HG03108 (cell line): Measurements from ENCODE around the gene SEMG1.

Experiments
- ATAC-seq: cut with Tn5 transposase; IDR thresholded peaks from one replicate; pipeline ENCODE4 v1.9.1; 2021; ENCODE audit warnings: moderate library complexity; ENCODE audit not compliant: unreplicated experiment

The SEMG1 gene

DNA sequence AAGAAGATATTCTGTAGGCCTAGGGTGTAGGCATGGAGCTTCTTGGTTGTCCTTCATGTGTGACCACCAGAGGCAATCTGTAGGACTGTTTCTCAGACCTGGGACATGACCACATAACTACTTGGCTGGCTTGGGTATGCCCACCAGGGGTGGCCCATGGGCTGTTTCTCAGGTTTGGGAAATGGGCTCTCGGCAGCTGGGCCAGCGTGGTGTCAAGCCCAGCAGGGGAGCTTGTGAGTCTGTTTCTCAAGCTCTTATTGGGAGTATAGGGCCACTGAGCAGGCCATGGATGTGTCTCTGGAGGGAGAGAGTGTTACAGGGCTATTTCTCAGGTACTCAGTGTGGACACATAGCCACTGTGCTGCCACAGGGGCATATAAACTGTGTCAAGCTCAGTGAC, 11.8 kb downstream of the SEMG1 start:
- no peak for ATAC-seq

DNA sequence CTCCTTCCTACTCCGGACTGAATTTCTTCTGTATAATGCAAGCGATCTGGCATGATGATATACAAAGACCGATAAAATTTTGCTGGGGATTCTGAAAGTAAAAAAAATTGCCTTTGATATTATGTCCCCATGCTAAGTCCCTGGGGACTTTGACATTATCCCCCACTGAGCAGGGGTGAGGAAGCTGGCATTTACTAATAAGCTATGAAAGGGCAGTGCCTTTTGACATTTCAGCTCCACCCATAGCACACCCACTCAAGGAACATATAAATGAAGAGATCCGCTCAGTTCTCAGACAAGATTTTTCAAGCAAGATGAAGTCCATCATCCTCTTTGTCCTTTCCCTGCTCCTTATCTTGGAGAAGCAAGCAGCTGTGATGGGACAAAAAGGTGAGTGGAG, 14.2 kb downstream of the SEMG1 start, which contains the start of gene SEMG2:
Gene SEMG2, plus strand, starts transcription at position 298 of the 400 bp plus-strand sequence. Its CDS starts 17 bp downstream, at position 315.
- no peak for ATAC-seq

DNA sequence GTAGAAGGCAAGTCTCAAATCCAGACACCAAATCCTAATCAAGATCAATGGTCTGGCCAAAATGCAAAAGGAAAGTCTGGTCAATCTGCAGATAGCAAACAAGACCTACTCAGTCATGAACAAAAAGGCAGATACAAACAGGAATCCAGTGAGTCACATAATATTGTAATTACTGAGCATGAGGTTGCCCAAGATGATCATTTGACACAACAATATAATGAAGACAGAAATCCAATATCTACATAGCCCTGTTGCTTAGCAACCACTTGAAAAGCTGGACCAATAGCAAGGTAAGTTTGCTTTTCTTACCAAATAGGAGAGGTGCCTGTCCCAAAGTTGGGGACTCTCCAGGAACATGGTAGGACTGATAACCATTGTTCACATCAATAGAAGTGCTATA, 16.3 kb downstream of the SEMG1 start:
- no peak for ATAC-seq

DNA sequence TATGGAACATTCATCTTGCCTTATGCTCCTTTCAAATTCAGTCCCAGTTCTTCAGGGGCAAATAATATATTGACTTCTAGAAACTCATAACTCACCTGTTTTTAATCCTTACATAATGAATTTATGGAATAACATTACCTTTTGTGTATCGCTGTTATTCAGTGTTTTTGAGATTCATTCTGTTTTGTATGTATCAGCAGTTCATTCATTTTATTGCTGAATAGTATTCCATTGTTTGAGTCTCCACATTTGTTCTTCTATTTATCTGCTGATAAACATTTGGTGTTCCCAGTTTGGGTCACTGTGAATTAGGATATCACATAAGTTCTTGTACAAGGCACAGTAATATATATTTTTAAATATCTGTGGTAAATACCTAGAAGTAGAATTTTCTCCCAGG, 19.5 kb downstream of the SEMG1 start:
- ATAC-seq: no peak

DNA sequence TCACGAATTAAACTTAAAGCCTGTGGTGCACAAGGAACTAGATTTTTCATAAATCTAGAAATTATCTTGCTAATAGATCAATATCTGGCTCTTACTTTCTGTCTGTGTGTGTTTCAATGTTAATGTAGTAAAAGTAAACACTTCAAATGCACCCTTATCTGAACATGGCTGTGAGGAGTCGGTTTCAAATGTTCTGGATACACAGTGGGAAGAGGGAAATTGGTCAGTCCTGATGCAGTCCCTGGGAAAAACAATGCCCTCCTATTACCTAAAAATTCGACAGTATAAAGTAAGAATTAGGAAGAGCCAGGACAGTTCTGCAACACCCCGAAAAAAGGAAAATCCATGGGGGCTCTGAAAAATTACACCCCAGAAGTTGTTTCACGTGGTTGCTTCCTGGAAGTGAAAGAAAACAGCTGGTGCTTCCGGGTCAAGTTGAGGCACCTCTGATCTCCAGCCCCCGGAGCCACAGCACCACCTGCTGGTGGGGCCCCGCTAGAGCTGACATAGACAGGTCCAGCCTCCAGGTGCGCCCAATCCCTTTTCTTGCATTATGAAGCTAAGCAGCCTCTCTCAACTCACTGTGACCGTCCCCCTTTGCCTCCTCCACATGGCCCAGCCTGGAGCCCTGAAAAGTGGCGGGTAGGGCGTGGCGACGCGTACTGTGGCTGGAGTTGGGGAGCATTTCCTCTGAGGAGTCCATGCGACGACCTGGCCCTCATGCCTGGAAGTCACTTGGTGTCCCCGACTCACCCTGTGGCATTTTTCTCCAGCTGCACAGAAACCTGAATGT, 22.6 kb downstream of the SEMG1 start:
- ATAC-seq: no peak

DNA sequence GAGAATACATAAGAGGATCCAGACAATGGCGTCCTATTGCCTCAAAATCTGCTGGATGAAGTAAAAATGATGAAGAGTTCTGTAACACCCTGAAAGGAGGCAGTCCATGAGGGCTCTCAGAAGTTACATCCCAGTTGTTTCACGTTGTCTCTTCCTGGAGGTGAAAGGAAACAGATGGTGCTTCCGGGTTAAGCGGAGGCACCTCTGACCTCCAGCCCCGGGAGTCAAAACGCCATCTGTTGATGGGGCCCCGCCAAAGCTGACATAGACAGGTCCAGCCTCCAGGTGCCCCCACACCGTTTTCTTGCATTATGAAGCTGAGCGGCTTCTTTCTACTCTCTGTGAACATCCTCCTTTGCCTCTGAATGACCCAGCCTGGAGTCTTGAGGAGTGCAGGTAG, 23.8 kb downstream of the SEMG1 start:
- ATAC-seq: no peak

DNA sequence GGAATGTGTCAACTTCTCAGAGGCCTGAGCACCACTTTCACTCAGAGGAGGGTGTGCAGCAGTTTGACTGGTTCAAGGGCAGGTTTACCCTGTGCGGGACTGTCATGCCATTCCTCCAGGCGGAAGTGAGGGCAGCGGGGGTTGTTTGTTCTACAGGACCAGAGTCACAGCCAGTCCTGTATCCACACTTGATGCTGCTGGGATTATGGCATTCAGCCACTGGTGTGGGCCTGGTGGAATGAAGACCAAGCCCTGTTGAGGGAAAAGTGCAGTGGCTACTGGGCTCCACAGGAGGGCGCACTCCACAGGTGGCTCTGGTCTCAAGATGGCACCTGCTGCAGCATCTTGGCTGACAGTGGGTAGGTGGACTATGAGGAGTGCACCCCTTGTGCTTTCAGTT, 29.2 kb downstream of the SEMG1 start:
- no peak for ATAC-seq

DNA sequence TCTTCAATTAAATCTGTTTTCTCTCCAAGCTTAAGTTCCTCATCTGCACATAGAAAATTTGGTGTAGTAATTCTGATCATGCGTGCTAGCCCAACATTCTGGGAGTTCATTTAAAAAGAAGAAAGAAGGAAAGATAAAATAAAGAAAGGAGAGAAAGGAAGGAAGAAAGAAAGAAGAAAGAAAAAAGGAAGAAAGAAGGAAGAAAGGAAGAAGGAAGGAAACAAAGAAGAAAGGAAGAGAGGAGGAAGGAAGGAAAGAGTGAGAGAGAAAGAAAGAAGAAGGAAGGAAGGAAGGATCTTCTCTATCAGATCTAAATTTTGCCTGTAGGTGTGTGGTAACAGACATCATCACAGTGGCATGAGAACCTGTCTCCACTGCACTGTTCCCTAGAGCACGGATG, 31.3 kb downstream of the SEMG1 start:
- ATAC-seq: no peak

DNA sequence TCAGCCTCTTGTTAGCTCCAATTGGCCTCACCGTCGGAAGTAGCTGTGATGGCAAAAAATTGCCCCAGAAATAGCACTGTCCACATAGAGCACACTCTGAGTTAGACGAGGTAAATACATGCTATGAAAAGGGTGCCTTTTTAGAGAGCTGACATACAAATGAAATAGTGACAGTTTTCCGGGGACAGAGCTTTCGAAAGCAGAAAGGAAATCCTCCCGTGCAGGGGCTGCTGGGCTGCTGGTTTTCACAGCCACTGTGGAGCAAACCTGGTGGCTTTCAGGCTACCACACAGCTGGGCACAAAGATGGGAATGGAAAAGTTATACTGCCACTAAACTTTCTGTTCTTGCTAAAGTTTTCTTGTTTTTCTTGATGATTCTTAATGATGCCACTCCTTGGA, 39.3 kb downstream of the SEMG1 start:
- ATAC-seq: no peak

DNA sequence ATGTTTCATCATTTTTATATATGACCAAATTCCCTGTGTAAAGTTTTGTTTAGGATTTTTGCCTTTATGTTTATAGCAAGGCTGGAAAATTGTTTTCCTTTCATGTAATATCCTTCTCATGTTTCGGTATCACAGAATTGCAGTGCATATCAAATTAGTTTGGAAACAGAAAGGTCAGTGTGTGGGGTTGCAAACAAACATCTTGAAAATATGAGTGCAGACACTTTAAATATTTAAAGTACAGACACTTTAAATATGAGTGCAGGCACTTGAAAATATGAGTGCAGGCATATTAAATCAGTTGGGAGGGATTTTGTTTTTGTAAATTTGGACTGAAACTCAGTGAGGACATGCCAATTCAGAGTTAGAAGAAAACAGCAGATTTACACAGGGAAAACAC, 41.0 kb downstream of the SEMG1 start:
- ATAC-seq: no peak

DNA sequence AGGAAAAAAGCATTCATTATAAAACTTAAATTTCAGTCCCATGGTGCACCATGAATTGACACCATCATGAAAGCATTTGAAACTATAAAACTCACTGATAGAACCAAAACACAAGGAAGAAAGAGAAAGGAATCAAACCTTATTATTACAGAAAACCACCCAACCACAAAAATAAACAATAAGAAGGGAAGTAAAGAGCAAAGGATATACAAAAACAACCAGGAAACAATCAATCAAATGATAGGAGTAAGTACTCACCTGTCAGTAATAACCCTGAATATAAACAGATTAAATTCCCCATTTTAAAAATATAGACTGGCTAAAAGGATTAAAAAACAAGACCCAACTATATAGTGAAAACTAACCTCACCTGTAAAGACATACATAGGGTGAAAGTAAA, 41.8 kb downstream of the SEMG1 start:
- ATAC-seq: no peak

DNA sequence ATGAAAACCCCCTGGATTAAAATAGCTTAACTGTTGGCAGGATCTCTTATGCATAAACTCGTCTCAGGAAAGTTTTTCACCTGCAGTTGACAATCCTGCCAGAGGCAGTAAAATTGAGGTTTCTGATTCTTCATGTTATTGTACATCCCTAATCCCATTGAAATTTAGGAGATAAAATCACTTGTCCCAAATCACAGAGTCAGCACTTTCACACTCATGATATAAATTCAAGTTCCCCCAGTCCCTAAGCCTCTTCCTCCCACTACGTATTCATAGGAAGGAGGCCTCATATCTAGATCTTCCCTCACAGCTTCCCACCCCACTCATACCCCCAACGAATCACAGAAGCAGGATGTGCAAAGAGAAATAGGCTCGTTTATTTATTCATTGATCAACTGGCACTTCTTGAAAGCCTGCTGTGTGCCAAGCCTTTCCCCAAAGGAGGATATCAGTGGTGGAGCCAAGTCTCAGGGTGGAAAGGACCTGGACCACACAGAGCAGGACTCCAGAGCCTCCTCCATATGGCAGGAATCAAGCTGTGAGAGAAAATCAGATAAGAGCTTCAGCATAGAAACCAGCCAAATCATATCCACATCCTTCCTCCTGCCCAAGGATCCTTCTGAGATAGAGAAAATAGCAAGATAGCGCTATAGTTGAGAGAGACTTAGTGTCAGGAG, 45.2 kb downstream of the SEMG1 start:
- ATAC-seq: no peak

DNA sequence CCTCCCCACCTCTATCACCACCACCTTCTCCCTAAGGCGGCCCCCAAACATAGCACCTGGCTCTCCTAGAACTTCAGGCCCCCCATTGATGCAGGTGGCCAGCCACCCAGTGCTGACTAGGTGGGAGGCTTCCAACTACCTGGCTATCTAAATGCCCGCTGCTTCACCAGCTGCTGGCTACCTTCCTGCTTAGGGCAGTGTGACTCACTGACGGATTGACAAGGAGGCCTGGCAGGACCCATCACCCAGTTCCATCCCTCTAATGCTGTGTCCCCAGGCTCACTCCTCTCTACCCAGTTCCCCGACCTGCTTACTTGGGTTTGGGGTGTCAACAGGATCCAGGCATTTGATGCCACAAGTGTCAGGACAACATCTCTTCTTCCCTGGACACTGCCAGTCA, 46.4 kb downstream of the SEMG1 start:
- no peak for ATAC-seq

DNA sequence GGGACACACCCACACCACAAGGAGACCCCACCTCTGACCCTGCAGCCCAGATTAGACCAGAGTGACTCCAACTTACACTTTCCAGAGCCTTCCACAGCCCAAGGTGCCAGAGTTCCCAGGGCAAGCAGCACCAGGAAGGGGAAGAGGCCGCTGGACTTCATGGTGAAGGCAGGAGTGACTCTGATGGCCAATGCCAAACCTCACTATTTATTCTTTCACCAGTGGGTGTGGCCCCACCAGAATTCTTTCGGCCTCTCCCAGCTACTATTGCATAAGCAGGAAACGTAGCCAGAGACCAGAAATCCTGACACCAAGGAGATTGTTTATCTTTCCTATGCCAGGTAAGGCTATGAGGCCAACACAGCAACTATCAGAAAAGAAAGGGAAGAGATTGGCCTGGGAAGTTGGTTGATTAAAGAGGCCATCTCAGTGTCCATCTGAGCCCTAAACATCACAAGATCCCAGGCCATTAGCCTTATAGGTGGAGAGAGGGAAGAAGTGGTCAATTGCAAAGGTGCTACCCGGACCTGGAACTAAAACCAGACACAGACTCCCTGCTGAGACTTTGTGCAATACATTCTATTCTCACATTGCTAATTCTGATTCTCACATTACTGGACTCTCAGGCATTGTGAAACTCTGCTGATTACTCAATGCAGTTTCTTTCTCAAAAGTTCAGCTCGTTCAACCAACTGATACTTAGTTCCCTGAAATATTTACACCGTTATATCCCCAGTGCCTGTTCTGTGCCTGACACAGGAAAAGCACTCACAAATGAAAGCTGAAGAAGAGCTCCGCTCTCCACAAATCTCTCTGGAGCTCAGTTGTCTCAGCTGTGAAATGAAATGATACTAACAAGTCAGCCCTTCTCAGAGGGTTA, 47.8 kb downstream of the SEMG1 start, which contains the start of gene SLPI:
Gene SLPI, minus strand, starts transcription at position 182 of the 880 bp plus-strand sequence. Its CDS starts 21 bp downstream, at position 161.
- no peak for ATAC-seq

DNA sequence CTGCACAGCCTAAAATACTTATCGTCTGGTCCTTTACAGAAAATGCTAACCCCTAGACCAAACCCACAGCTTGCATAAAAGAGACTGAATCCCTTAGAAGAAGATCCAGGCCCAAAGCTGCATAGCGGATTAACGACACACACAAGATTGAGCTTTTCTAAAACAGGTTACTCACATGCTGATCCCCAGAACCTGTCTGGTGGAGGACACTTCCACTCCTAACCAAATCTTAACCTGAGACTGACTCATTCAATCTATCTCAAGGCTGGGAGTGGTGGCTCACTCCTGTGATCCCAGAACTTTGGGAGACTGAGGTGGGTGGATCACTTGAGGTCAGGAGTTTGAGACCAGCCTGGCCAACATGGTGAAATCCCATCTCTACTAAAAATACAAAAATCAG, 50.3 kb downstream of the SEMG1 start:
- no peak for ATAC-seq

DNA sequence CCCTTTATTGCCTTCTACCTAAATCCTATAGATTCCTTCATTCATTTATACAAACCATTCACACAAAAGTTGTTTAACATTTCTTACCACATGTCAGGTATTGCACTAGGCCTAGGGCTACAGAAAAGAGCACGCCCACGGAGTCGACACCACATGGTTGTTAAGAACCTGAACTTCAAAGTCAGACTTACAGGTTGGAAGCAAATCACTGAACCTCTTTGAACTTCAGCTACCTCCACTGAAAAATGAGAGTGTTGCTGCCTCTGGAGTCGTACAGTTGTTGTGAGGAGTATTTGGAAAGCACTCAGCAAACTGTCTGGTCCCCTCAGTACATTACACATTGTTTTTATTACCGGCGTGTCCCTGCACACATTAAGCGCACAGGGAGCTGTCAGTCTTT, 50.9 kb downstream of the SEMG1 start:
- ATAC-seq: no peak

DNA sequence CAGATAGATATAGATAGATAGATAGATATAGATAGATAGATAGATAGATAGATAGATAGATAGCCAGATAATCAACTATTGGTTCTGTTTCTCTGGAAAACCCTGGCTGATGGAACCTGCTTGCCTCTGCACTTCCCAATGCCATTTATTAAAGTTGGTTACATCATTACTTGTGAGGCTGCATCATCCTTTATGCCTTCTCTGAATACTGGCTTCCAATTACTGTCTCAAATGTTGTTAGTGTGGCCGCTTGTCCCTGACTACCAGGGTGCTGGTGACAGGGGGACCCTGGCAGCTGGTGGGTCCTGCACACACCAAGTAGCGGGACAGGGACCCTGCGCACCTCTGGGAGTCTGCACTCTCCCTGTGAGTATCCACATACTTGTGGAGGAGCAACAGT, 51.4 kb downstream of the SEMG1 start:
- ATAC-seq: no peak

DNA sequence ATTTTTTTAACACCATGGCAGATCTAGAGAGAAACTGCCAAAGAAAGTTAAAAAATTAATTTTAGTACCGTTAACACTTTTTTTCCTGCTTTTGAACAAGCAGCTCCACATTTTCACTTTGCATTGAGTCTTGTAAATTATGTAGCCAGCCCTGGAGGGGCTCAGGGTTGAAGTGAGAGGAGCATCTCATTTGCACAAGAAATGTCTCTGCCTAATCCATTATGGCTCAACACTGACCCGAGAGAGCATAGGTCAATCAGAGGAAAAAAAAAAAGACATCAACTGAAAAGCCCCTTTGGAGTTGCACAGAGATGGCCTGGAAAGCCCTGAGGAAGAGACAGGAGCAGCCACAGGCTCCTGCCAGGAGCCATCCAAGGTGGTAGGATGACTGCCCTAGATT, 51.8 kb downstream of the SEMG1 start:
- no peak for ATAC-seq
